NCI-H460 (cell line): ENCODE data around the gene RADX. TPM values are rescaled to one million over a fixed set of nuclear protein-coding genes. Genes with fewer than 3 reads are reported as not detected.
"Not testable (repeated sequence)": the region's sequence is repeated elsewhere in the genome, so short reads cannot be mapped to it uniquely, and the experiment has no call there.

ENCODE experiments used
- DNase-seq: peaks from one replicate; pipeline ENCODE4 v3.0.0-alpha.2; 2016; ENCODE audit warnings: low read depth; ENCODE audit errors: extremely low read depth
- polyA plus RNA-seq: library from polyadenylated mRNA; depleted of rRNA; stranded (reverse); fragments of >200 nt; gene quantifications from 2 replicates; pipeline ENCODE4 v1.2.3, GENCODE V29; 2014; cell fraction: nucleus; rRNA removed
- total RNA-seq: library from RNA; depleted of rRNA; stranded (reverse); fragments of >200 nt; shearing (Covaris generic); gene quantifications from 2 replicates; pipeline ENCODE4 v1.2.3, GENCODE V29; 2014; rRNA removed

Gene RADX
- 7.7 and 9.0 TPM in 2 replicates for total RNA-seq
- polyA plus RNA-seq = 27.0 and 39.3 TPM in 2 replicates

GRCh38 chrX:106611679-106612392 lies at the start of gene RADX:
Gene RADX (plus strand): TSS chrX:106611978. CDS start chrX:106612081, 103 bp downstream.
- peak; percentile 80 for DNase-seq

- no peak for DNase-seq
Observed at GRCh38 chrX:106564986-106565385, 46.8 kb upstream of the RADX start.

- no peak for DNase-seq
Observed at GRCh38 chrX:106566362-106566761, 45.4 kb upstream of the RADX start.

GRCh38 chrX:106581856-106582255 lies 29.9 kb upstream of the RADX start:
- DNase-seq = no peak

- no peak for DNase-seq
Observed at GRCh38 chrX:106585478-106585877, 26.3 kb upstream of the RADX start.

- DNase-seq = no peak
Observed at GRCh38 chrX:106588801-106589200, 23.0 kb upstream of the RADX start.

- no peak for DNase-seq
Observed at GRCh38 chrX:106599411-106599810, 12.4 kb upstream of the RADX start.

- DNase-seq = peak; percentile 32
Observed at GRCh38 chrX:106606571-106606970, 5.2 kb upstream of the RADX start.

- no peak for DNase-seq
Observed at GRCh38 chrX:106608016-106608415, 3.8 kb upstream of the RADX start.

GRCh38 chrX:106611317-106611678 lies 480 bp upstream of the RADX start:
- no peak for DNase-seq

GRCh38 chrX:106612393-106612763 lies 600 bp downstream of the RADX start:
- DNase-seq = no peak

GRCh38 chrX:106613277-106613676 lies 1.5 kb downstream of the RADX start:
- no peak for DNase-seq

GRCh38 chrX:106615041-106615440 lies 3.3 kb downstream of the RADX start:
- no peak for DNase-seq

GRCh38 chrX:106619797-106620196 lies 8.0 kb downstream of the RADX start:
- DNase-seq = no peak

GRCh38 chrX:106621836-106622235 lies 10.1 kb downstream of the RADX start:
- no peak for DNase-seq

GRCh38 chrX:106626789-106627188 lies 15.0 kb downstream of the RADX start:
- DNase-seq = no peak

- no peak for DNase-seq
Observed at GRCh38 chrX:106631615-106632014, 19.8 kb downstream of the RADX start.

GRCh38 chrX:106649523-106650428 lies 38.0 kb downstream of the RADX start:
- DNase-seq = no peak

GRCh38 chrX:106653625-106654024 lies 41.8 kb downstream of the RADX start:
- DNase-seq = not testable (repeated sequence)

GRCh38 chrX:106670631-106671030 lies 58.9 kb downstream of the RADX start:
- no peak for DNase-seq

- no peak for DNase-seq
Observed at GRCh38 chrX:106672527-106672926, 60.7 kb downstream of the RADX start.

- DNase-seq = no peak
Observed at GRCh38 chrX:106680716-106681115, 68.9 kb downstream of the RADX start.
